ENCODE data around the gene DLG1.

Gene DLG1

DNA sequence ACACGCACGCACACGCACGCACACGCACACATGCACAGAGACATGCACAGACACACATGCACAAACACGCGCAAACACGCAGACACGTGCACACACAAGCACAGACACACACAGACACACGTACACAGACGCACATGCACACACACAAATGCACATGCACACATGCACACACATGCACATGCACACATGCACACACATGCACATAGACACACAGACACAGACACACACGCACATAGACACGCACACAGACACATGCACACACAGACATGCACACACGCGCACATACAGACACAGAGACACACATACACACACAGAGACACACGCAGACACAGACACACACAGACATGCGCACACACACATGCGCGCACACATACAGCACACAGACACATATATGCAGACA is 303.4 kb downstream of the DLG1 start:
- Mint-ChIP-seq H3K36me3 (no peaks in the 10 kb centered on the region), H3K4me1 (no peaks in the 10 kb centered on the region), H3K9me3 (no peaks in the 10 kb centered on the region), H3K27ac (no peak overlapping the region), H3K4me3 (no peak overlapping the region), H3K27me3 (no peaks in the 10 kb centered on the region)
- no peak for DNase-seq
- CTCF ChIA-PET = no interaction called here

DNA sequence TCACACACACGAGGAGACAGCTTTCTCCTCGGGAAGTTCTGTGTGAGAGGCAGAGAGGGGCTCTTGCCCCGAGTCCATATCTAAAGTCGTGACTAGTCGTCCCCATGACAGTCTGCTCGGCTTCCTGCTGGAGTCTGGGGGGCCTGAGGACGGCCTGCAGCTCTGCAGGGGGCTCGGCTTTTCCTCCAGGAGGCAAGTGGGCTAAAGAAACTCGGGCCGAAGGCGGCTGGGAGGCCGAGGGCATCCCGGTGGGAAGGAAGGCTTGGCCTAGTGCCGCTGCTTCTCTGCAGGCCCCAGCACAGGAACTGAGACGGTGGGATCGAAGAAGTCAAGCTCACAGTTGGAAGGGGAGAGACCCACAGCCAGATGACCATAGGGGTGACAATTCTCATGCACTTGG is 304.4 kb downstream of the DLG1 start:
- Mint-ChIP-seq H3K9me3 (no peaks in the 10 kb centered on the region), H3K4me1 (no peaks in the 10 kb centered on the region), H3K36me3 (no peaks in the 10 kb centered on the region), H3K27me3 (no peaks in the 10 kb centered on the region), H3K27ac (no peak overlapping the region), H3K4me3 (no peak overlapping the region)
- no peak for DNase-seq
- CTCF ChIA-PET = no interaction called here
